WI38 (cell line): ENCODE results near the gene DPF3.

Experiments
- H3K4me3 ChIP-seq: 2 replicates; pipeline ENCODE4 v1.5.1; 2011; ENCODE audit warnings: low read depth, mild to moderate bottlenecking, control low read depth, low read length
- CTCF ChIP-seq: IDR thresholded peaks from 2 replicates; pipeline ENCODE4 v1.5.1; 2012; ENCODE audit warnings: low read depth, mild to moderate bottlenecking, control low read depth, low read length

The DPF3 gene

GRCh38 chr14:72595152-72595862 lies 298.6 kb downstream of the DPF3 start:
- no peak overlapping the region for H3K4me3 ChIP-seq
- no peak for TF ChIP-seq CTCF

GRCh38 chr14:72594099-72594901 lies 299.6 kb downstream of the DPF3 start:
- no peak overlapping the region for H3K4me3 ChIP-seq
- no peak for TF ChIP-seq CTCF

- TF ChIP-seq CTCF = no peak
- H3K4me3 ChIP-seq = no peak overlapping the region
These were observed 302.5 kb downstream of the DPF3 start for GRCh38 chr14:72591391-72591790.

- TF ChIP-seq CTCF = no peak
- no peak overlapping the region for H3K4me3 ChIP-seq
These were observed 303.3 kb downstream of the DPF3 start for GRCh38 chr14:72590577-72590976.

GRCh38 chr14:72589652-72590051 lies 304.2 kb downstream of the DPF3 start:
- TF ChIP-seq CTCF = no peak
- no peak overlapping the region for H3K4me3 ChIP-seq

GRCh38 chr14:72588521-72588920 lies 305.4 kb downstream of the DPF3 start:
- H3K4me3 ChIP-seq = no peak overlapping the region
- TF ChIP-seq CTCF = no peak
